NB4 (cell line): ENCODE measurements around the gene SHB.

Experiments used
- MYC ChIP-seq: IDR thresholded peaks from 2 replicates; pipeline ENCODE4 v1.6.1; 2011; ENCODE audit warnings: low read depth, low read length
- POLR2A ChIP-seq: IDR thresholded peaks from 2 replicates; pipeline ENCODE4 v1.6.1; 2011; ENCODE audit warnings: mild to moderate bottlenecking; ENCODE audit not compliant: insufficient read length; ENCODE audit errors: extremely low read depth
- TF ChIP-seq, protein P1 (sequence below): IDR thresholded peaks from one replicate; pipeline ENCODE4 v1.5.1; 2012; ENCODE audit warnings: low read depth, low read length
- TF ChIP-seq, protein P2 (sequence below): IDR thresholded peaks from 2 replicates; pipeline ENCODE4 v1.6.1; 2011; ENCODE audit warnings: low read depth, low read length

GRCh38 chr9:37996819-37997217, 72.2 kb downstream of the SHB start:
- TF ChIP-seq POLR2A, result no peak
- TF ChIP-seq, protein P1, sequence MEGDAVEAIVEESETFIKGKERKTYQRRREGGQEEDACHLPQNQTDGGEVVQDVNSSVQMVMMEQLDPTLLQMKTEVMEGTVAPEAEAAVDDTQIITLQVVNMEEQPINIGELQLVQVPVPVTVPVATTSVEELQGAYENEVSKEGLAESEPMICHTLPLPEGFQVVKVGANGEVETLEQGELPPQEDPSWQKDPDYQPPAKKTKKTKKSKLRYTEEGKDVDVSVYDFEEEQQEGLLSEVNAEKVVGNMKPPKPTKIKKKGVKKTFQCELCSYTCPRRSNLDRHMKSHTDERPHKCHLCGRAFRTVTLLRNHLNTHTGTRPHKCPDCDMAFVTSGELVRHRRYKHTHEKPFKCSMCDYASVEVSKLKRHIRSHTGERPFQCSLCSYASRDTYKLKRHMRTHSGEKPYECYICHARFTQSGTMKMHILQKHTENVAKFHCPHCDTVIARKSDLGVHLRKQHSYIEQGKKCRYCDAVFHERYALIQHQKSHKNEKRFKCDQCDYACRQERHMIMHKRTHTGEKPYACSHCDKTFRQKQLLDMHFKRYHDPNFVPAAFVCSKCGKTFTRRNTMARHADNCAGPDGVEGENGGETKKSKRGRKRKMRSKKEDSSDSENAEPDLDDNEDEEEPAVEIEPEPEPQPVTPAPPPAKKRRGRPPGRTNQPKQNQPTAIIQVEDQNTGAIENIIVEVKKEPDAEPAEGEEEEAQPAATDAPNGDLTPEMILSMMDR, result no peak
- no peak for TF ChIP-seq MYC
- TF ChIP-seq, protein P2, sequence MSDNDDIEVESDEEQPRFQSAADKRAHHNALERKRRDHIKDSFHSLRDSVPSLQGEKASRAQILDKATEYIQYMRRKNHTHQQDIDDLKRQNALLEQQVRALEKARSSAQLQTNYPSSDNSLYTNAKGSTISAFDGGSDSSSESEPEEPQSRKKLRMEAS, result no peak
